AG10803 (cell line): ENCODE results near the gene DLL1.
A peak's percentile ranks its signal among the peaks of the same experiment; 100 is the strongest.

Experiments
- DNase-seq: peaks from one replicate; pipeline ENCODE4 v3.0.0; 2010; ENCODE audit warnings: low read depth
- H3K4me3 ChIP-seq: 2 replicates; pipeline ENCODE4 v1.5.1; 2011; ENCODE audit warnings: mild to moderate bottlenecking, low read length, control low read depth
- TF ChIP-seq, protein P1 (sequence below): conservative IDR thresholded peaks from 2 replicates; pipeline ENCODE4 v1.5.1; 2011; ENCODE audit warnings: mild to moderate bottlenecking, low read length, control low read depth, inconsistent platforms

The DLL1 gene

DNA sequence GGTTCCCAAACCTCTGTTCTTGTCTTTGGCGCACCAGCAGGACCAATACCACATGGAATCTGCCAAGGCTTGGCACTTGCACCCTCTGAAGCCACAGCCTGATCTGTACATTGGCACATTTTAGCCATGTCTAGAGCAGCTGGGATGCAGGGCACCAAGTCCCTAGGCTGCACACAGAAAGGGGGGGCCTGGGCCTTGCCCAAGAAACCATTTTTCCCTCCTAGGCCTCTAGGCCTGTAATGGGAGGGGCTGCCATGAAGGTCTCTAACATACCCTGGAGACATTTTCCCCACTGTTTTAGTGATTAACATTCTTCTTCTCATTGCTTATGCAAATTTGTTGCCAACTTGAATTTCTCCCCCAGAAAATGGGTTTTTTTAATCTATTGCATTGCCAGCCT is 10.3 kb upstream of the DLL1 start:
- TF ChIP-seq, protein P1, sequence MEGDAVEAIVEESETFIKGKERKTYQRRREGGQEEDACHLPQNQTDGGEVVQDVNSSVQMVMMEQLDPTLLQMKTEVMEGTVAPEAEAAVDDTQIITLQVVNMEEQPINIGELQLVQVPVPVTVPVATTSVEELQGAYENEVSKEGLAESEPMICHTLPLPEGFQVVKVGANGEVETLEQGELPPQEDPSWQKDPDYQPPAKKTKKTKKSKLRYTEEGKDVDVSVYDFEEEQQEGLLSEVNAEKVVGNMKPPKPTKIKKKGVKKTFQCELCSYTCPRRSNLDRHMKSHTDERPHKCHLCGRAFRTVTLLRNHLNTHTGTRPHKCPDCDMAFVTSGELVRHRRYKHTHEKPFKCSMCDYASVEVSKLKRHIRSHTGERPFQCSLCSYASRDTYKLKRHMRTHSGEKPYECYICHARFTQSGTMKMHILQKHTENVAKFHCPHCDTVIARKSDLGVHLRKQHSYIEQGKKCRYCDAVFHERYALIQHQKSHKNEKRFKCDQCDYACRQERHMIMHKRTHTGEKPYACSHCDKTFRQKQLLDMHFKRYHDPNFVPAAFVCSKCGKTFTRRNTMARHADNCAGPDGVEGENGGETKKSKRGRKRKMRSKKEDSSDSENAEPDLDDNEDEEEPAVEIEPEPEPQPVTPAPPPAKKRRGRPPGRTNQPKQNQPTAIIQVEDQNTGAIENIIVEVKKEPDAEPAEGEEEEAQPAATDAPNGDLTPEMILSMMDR, result no peak
- no peak overlapping the region for H3K4me3 ChIP-seq
- no peak for DNase-seq

DNA sequence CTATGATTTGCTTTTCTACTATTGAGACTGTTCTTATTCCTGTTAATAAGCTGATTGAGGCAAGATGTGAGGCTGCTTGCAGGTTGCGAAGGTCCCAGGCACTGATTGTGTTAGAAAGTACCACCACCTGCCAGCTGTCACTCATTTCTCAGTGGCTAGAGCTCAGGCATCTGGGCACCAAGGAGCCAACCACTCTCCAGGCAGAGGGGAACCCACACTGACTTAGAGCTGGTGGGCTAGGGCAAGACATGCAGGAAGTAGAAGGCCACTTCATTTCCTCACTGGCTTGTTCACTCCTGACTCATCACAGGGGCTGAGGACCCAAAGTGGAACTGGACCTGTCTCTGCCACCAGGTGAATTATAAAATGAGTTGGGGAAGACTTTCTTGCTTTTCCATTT is 7.8 kb upstream of the DLL1 start:
- H3K4me3 ChIP-seq, result no peak overlapping the region
- DNase-seq, result no peak
- TF ChIP-seq, protein P1, result no peak

DNA sequence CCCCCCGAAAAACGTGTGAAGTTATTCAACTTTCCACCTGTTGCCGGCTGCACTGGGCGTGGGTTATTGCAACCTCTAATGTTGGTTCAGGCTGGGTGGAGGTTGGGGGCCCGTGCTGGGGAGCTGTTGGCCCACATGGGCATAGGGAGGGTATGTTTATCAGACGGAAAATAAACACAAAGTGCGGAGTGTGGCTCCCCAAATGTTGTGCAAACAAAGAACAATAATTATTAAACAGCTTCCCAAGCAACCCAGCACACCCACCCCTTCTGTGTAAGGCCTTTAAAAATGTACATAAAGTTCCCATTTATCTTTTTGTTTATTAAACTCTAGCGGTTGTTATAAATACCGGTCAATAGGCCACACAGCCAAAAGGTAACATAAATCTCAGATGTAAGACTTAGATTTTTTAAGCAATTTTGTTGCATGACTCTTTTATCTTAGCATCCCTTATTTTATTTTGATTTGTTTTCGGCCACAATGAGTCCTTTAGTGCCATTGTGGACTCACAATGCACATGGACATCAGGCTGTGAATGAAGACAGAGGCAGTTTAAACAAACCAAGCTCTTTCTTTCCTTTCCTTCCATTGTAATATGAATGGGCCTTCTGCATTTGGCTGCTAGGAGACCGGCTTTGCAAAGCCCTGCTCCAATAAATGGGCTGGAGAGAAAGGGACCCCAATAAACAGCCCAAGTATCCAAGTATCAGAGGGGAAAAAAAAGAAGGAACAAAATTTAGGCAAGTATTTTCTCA is 6.9 kb upstream of the DLL1 start:
- no peak overlapping the region for H3K4me3 ChIP-seq
- TF ChIP-seq, protein P1, result no peak
- DNase-seq, result no peak

DNA sequence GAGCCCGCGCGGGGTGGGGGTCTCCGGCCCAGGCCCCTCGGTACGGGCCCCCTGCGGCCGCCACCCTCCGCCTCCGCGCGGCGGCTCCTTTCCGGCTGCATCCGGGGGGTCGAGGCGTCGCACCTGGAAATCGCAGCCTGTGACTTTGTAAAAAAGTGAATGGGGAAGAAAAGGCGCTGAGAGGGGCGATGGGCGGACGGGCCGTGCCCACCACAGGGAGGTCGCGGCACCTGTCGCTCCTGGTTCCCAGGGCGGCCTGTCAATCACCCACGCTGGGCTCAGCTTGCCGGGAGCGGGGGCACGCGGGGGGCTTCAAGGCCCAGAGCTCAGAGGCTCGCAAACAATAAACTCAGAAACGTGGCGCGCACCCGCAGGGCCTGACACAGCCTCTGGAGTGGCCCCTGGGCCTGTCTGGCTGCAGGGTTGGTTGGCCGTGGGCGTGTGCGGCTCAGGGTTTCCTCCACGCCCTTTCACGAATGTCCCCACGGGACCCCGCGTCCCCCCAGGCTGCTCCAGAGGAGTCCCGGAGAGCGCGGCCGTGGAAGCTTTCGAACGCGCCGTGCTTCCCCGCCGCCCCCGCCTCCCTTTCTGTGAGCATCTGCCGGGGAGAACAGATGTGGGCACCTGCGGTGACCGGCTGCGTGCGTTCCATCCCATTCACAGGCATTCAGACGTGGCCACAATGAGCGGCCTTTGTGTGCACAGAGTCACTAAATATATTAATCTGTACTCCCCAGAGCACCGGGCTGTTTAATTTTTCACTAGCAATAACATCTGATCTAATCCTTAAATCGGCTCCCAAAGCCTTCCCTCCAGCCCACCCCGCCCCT is 6.1 kb upstream of the DLL1 start:
- H3K4me3 ChIP-seq, result no peak overlapping the region
- no peak for DNase-seq

DNA sequence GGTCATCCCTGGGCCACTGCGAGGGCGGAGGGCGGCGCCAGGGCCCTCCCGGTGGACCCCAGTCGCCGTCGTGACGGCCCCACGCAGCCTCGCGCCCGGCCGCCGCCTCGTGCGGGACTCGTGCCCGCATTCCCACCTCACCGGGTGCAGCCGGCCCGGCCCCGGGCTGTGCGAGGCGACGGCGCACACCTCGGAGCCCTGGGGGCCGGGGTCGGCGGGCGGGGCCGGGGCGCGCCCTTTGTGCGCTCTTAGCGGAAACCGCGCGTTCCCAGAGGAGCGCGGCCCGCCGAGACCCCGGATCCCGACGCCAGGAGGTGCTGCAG is 5.5 kb upstream of the DLL1 start:
- no peak overlapping the region for H3K4me3 ChIP-seq
- TF ChIP-seq, protein P1, result no peak
- DNase-seq, result no peak

More for the DNA sequence above, 6.1 kb upstream of the DLL1 start:
- TF ChIP-seq, protein P1, result no peak

DNA sequence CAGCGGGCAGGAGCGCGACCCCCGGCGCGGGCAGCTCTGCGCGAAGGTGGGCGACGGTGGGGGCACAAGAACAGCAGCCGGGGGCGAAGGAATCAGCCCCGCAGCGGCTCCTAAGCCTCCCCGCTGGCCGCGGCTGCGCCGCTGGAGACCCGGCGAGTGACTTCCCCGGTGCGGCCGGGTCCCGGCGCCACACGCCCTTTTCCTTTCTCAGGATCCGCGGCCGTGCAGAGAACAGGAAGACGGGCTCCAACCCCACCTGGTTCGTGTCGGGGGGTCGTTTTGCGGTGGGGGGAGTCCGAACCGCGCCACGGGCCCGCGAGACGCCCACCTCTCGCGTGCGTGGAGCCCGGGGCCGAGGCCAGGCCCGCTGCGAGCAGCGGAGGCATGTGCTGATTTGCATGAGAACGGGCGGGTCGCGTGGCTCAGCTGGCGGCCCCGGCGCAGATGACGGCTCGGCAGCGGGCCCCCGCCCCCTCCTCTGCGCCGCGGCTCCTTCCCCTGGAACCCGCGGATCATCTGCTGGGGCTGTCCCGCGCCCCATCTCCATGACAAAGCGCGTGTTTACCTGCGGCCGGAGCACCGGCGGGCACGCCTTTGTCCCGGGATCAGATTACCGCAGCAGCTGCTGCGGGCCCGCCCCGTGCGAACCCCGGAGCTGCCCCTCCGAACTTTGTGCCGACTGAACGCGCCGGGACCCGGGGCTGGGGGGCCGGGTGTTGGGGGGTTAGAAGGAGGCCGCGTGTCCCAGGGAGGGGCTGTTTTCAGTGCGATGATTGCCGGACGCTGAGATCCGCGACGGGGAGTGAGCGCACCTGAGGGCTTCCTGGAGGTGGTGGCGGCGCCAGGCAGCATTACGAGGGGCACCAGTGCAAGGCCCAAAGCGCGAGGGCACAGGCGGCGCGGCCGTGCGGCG is 4.9 kb upstream of the DLL1 start:
- no peak for DNase-seq
- H3K4me3 ChIP-seq, result peak overlapping the region; percentile 39
- TF ChIP-seq, protein P1, result no peak
